Measurements from ENCODE around the gene CADM1. TPM values are rescaled to one million over a fixed set of nuclear protein-coding genes. Genes with fewer than 3 reads are reported as not detected.

Gene CADM1
- total RNA-seq, 1 donor from 2014 or later = 51.1 TPM

DNA sequence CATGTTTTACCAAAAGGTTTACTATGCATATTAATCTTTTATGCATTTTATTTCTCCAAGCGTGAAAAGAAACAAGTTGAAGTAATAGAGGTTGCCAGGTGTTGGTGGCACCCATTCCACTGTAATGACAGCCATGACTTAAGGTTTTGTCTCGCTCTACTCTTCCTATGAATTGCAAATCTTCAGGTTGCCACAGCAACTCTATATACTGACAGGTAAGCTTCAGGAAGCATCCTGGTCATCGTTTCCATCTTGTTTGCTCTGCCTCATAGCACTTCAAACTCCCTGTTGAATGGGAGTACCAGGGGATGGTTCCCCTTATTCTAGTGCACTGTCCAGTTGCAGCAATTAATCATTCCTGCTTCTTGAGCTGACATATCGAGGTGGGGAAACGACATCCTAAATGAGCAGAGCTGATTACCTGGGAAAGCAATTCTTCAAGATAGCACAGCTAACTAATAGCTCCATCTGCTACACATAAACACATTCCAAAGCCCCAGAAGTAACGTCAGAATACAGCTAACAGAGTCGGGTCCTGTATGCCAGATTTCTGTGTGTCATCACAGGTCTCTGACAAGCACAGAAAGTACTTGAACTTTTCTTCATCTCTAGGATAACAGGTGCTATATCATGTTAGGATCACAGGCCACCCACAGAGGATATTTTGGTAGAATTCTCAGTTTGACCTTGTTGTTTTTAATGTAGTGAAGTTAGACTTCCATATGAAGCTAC is 80.3 kb downstream of the CADM1 start:
- Histone ChIP-seq H3K9me3 (replicated peaks) (no peaks in the 10 kb centered on the region), H3K27me3 (ENCODE audit: low read depth) (no peaks in the 10 kb centered on the region), H3K4me1 (peaks cover 32% of the 10 kb centered on the region), H3K27ac (replicated peaks) (no peak overlapping the region), H3K36me3 (no peaks in the 10 kb centered on the region), H3K4me3 (no peak overlapping the region)
- TF ChIP-seq, protein P1, sequence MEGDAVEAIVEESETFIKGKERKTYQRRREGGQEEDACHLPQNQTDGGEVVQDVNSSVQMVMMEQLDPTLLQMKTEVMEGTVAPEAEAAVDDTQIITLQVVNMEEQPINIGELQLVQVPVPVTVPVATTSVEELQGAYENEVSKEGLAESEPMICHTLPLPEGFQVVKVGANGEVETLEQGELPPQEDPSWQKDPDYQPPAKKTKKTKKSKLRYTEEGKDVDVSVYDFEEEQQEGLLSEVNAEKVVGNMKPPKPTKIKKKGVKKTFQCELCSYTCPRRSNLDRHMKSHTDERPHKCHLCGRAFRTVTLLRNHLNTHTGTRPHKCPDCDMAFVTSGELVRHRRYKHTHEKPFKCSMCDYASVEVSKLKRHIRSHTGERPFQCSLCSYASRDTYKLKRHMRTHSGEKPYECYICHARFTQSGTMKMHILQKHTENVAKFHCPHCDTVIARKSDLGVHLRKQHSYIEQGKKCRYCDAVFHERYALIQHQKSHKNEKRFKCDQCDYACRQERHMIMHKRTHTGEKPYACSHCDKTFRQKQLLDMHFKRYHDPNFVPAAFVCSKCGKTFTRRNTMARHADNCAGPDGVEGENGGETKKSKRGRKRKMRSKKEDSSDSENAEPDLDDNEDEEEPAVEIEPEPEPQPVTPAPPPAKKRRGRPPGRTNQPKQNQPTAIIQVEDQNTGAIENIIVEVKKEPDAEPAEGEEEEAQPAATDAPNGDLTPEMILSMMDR (IDR thresholded peaks at IDR 0.05; ENCODE audit: borderline replicate concordance) = no peak
- intact Hi-C loops (cut with micrococcal nuclease) = no loop called here
- no peak for DNase-seq

DNA sequence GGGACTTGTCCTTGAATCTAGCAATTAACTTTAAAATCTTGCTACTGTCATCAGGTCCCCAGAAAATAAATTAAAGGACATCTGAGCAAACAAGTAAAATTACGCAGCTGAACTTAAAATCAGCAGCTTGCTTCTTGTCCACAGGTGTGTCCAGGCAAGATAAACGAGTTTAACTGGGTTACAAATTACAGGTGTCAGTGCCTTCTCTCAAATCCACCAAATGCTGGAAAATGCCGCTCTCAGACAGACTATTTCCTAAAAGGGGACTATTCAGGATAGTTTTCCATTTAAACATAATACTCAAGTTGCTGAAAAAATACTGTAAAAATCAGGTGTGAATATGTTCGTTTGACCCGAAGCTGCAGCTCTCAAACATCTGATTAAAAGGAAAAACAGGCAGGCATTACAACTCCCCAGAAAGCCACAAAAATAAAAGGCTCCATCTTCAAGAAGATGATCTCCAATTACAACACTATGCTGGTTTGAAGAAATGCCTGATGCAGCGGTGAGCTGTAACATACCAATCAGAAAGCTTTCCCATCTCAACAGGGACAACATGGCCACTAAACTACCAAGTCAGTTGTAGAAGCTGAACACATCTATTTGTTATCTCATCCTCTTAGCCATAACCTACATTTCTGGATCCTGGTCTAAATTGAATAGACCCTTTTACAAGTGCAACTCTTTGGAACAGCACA is 82.1 kb downstream of the CADM1 start:
- intact Hi-C loops (cut with micrococcal nuclease) = no loop called here
- Histone ChIP-seq H3K4me1 (peaks cover 32% of the 10 kb centered on the region), H3K27ac (replicated peaks) (peak overlapping the region; percentile 45), H3K9me3 (replicated peaks) (no peaks in the 10 kb centered on the region), H3K27me3 (ENCODE audit: low read depth) (no peaks in the 10 kb centered on the region), H3K36me3 (no peaks in the 10 kb centered on the region), H3K4me3 (no peak overlapping the region)
- no peak for DNase-seq
- TF ChIP-seq, protein P1 (IDR thresholded peaks at IDR 0.05; ENCODE audit: borderline replicate concordance) = no peak

DNA sequence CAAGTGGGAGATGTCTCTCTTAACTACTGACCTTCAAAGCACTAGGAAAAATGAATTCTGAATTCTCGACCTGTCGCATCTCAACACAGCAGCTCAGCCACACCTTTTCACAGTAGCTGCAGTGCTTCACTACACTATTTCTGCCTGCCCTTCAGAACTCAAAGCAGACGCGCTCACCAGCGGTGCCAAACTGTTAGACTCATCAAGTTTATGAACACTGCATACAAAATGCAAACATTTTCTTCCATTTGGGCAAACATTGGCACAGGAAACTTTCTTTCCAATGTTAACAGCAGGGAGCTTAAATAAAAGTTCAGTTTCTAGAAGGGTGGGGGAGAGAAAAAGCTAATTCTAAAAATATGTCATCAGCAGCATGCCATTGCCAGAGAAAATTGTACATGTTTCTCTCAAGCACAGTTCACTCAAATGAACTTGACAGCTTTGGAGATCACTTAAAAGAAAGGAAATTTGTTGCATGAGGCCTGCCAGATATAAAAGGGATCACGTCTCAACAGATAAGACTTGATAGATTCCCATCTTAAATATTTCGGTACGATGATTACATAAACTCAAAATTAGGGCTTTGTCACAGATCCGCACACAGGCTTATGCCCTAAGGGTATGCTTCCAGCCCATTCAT is 82.7 kb downstream of the CADM1 start:
- H3K4me3 ChIP-seq = peak overlapping the region; percentile 18
- H3K27ac ChIP-seq (replicated peaks) = peak overlapping the region; percentile 45
- intact Hi-C loops (cut with micrococcal nuclease) = no loop called here
- peaks cover 32% of the 10 kb centered on the region for H3K4me1 ChIP-seq
- no peaks in the 10 kb centered on the region for H3K36me3 ChIP-seq
- TF ChIP-seq, protein P1 (IDR thresholded peaks at IDR 0.05; ENCODE audit: borderline replicate concordance) = no peak
- DNase-seq = no peak
- no peaks in the 10 kb centered on the region for H3K27me3 ChIP-seq (ENCODE audit: low read depth)
- H3K9me3 ChIP-seq (replicated peaks) = no peaks in the 10 kb centered on the region

- no peak overlapping the region for H3K4me3 ChIP-seq
- peaks cover 37% of the 10 kb centered on the region for H3K4me1 ChIP-seq
- no peaks in the 10 kb centered on the region for H3K36me3 ChIP-seq
- no peak overlapping the region for H3K27ac ChIP-seq (replicated peaks)
- TF ChIP-seq, protein P1 (IDR thresholded peaks at IDR 0.05; ENCODE audit: borderline replicate concordance) = no peak
- intact Hi-C loops (cut with micrococcal nuclease) = no loop called here
- no peak for DNase-seq
- H3K27me3 ChIP-seq (ENCODE audit: low read depth) = no peaks in the 10 kb centered on the region
- no peaks in the 10 kb centered on the region for H3K9me3 ChIP-seq (replicated peaks)
Observed at GRCh38 chr11:115420505-115420904, 83.7 kb downstream of the CADM1 start.

DNA sequence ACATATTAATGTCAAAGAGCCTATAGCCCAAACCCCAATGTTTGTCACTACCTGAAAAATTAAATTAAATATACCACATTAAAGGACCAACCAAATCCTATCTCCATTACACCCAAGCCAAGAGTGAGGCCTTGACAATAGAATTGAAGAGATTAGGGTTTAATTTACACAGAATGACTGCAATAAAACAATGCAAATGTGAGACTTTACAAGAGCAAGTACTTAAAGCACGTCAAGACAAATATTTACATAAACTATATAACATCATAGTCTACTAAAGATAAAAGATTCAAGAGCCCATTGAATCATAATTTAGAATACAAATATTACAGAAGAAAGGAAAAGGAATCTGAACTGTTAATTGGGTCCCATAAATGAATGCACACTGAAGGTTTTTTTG is 85.6 kb downstream of the CADM1 start:
- Histone ChIP-seq H3K27ac (replicated peaks) (no peak overlapping the region), H3K36me3 (no peaks in the 10 kb centered on the region), H3K4me3 (no peak overlapping the region), H3K9me3 (replicated peaks) (no peaks in the 10 kb centered on the region), H3K27me3 (ENCODE audit: low read depth) (no peaks in the 10 kb centered on the region), H3K4me1 (peaks cover 24% of the 10 kb centered on the region)
- TF ChIP-seq, protein P1 (IDR thresholded peaks at IDR 0.05; ENCODE audit: borderline replicate concordance) = no peak
- no peak for DNase-seq
- intact Hi-C loops (cut with micrococcal nuclease) = no loop called here
